Measurements from ENCODE around the gene FARP1. TPM values are rescaled to one million over a fixed set of nuclear protein-coding genes. Genes with fewer than 3 reads are reported as not detected.

FARP1 gene
- total RNA-seq, 4 donors from 2014 or later, result 13.1 to 71.2 (median 46.6) TPM

DNA sequence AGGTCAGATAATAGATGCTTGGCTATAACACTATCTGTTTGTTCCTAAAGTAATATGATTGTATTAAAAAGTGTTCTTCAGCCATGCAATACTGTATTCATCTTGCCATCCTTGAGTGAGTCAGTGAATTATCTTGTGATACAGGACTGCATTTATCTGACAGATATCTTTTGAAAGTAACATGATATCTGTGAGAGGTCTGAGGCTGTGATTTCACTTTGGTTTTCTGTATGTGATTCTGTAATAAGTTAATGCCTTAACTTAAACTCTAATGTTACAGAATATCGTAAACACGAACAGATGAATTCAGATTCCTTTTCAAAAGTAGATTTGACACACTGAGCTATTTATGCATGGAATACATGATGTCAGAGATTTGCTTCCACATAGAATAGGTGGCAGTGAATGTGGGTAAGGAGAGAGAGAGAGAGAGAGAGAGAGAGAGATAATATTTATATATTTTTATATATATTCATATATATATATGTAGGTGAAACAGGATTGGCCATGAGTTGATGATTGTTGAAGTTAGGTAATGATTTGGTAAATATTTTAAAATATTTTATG lies 132.1 kb downstream of the FARP1 start:
- Histone ChIP-seq H3K27me3 (no peaks in the 10 kb centered on the region), H3K27ac (no peak overlapping the region)
- intact Hi-C loops (cut with DNase I; ENCODE audit: low total_unique reads), result no loop called here

GRCh38 chr13:98275681-98276171 lies 132.8 kb downstream of the FARP1 start:
- Histone ChIP-seq H3K9me3 (no peaks in the 10 kb centered on the region), H3K4me1 (no peaks in the 10 kb centered on the region), H3K36me3 (no peaks in the 10 kb centered on the region), H3K27me3 (no peaks in the 10 kb centered on the region), H3K4me3 (no peak overlapping the region), H3K27ac (no peak overlapping the region)
- DNase-seq, result no peak
- no peak for TF ChIP-seq CTCF (IDR thresholded peaks at IDR 0.05)
- no peak for TF ChIP-seq POLR2A (IDR thresholded peaks at IDR 0.05)
- intact Hi-C loops (cut with DNase I; ENCODE audit: low total_unique reads), result no loop called here

More for the DNA sequence above, 132.1 kb downstream of the FARP1 start:
- DNase-seq, result no peak
- TF ChIP-seq POLR2A (IDR thresholded peaks at IDR 0.05) (no peak), CTCF (IDR thresholded peaks at IDR 0.05) (no peak)
- no peaks in the 10 kb centered on the region for H3K4me1 ChIP-seq
- no peaks in the 10 kb centered on the region for H3K9me3 ChIP-seq
- no peaks in the 10 kb centered on the region for H3K36me3 ChIP-seq
- H3K4me3 ChIP-seq, result no peak overlapping the region

GRCh38 chr13:98276486-98276885 lies 133.6 kb downstream of the FARP1 start:
- DNase-seq, result no peak
- Histone ChIP-seq H3K36me3 (no peaks in the 10 kb centered on the region), H3K4me3 (no peak overlapping the region), H3K27me3 (no peaks in the 10 kb centered on the region), H3K9me3 (no peaks in the 10 kb centered on the region), H3K27ac (no peak overlapping the region), H3K4me1 (no peaks in the 10 kb centered on the region)
- TF ChIP-seq POLR2A (IDR thresholded peaks at IDR 0.05) (no peak), CTCF (IDR thresholded peaks at IDR 0.05) (no peak)
- intact Hi-C loops (cut with DNase I; ENCODE audit: low total_unique reads), result no loop called here

DNA sequence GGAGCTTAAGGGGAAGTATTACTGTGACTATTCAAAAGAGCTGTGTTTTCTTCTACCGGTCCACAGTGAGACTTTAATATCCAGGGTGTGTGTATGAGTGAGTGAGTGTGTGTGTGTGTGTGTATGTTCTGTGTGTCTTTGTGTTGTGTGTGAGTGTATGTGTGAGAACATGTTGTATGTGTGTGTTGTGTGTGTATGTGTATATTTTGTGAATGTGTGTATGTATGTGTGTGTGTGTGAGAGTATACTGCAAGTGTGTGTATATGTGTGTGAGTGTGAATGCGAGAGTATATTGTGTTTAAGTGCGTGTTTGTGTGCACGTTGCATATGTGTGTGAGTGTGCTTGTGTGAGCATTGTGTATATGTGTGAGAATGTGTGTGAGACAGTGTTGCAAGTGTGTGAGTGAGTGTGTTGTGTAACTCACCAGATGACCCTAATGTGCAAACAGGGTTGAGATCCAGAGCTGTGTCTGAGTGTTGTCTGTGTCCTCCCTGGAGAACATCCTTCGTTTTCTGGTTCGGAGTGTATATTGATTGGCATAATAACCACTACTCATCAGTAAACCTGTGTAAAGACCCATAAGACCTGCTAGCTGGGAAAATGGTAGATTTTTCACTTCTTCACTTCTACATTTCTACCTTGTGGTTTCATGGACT lies 135.3 kb downstream of the FARP1 start:
- Histone ChIP-seq H3K36me3 (no peaks in the 10 kb centered on the region), H3K4me1 (no peaks in the 10 kb centered on the region), H3K4me3 (no peak overlapping the region), H3K9me3 (no peaks in the 10 kb centered on the region), H3K27ac (no peak overlapping the region), H3K27me3 (no peaks in the 10 kb centered on the region)
- TF ChIP-seq POLR2A (IDR thresholded peaks at IDR 0.05), result no peak
- no peak for TF ChIP-seq CTCF (IDR thresholded peaks at IDR 0.05)
- DNase-seq, result no peak
- intact Hi-C loops (cut with DNase I; ENCODE audit: low total_unique reads), result no loop called here

GRCh38 chr13:98279473-98280175 lies 136.7 kb downstream of the FARP1 start:
- no peaks in the 10 kb centered on the region for H3K27me3 ChIP-seq
- TF ChIP-seq POLR2A (IDR thresholded peaks at IDR 0.05) (no peak), CTCF (IDR thresholded peaks at IDR 0.05) (no peak)
- intact Hi-C loops (cut with DNase I; ENCODE audit: low total_unique reads), result no loop called here
- DNase-seq, result no peak
- H3K9me3 ChIP-seq, result no peaks in the 10 kb centered on the region
- H3K4me3 ChIP-seq, result no peak overlapping the region
- H3K27ac ChIP-seq, result no peak overlapping the region
- H3K36me3 ChIP-seq, result no peaks in the 10 kb centered on the region
- H3K4me1 ChIP-seq, result no peaks in the 10 kb centered on the region
